Muscle of arm (tissue), 12 donors: ENCODE results near the gene R3HDM4. TPM values are rescaled to one million over a fixed set of nuclear protein-coding genes. Genes with fewer than 3 reads are reported as not detected.
"Not testable (repeated sequence)": the region's sequence is repeated elsewhere in the genome, so short reads cannot be mapped to it uniquely, and the experiment has no call there.

ENCODE experiments used
- DNase-seq: peaks from one replicate; pipeline ENCODE4 v3.0.0-alpha.2; 2013
- polyA plus RNA-seq, 12 donors: library from polyadenylated mRNA; unstranded; fragments of 120-200 nt; gene quantifications; one replicate each; pipeline ENCODE4 v1.2.1, GENCODE V29; 2013; ENCODE audit not compliant: insufficient read length in 12 of 12

The R3HDM4 gene
- polyA plus RNA-seq, 12 donors, result 21.0 to 60.9 (median 27.3) TPM; not detected in 1

DNA sequence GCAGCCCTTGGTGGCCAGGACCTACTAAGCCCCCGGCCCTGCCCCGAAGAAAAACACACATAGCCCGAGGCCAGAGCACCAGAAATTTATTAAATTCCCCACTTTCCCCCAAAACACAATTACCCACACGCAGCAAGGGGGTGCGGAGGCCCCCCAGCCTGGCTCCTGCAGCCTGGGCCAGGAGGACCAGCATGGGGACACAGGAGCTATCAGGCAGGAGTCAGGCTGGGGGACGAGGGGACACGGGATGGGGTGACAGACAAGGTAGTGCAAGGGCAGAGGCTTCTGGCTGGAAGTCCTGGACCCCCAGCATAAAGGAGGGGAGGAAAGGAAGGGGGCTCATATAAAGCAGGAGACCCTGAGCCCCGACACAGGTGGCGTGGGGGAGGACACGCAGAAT, 16.6 kb downstream of the R3HDM4 start:
- DNase-seq, result no peak

DNA sequence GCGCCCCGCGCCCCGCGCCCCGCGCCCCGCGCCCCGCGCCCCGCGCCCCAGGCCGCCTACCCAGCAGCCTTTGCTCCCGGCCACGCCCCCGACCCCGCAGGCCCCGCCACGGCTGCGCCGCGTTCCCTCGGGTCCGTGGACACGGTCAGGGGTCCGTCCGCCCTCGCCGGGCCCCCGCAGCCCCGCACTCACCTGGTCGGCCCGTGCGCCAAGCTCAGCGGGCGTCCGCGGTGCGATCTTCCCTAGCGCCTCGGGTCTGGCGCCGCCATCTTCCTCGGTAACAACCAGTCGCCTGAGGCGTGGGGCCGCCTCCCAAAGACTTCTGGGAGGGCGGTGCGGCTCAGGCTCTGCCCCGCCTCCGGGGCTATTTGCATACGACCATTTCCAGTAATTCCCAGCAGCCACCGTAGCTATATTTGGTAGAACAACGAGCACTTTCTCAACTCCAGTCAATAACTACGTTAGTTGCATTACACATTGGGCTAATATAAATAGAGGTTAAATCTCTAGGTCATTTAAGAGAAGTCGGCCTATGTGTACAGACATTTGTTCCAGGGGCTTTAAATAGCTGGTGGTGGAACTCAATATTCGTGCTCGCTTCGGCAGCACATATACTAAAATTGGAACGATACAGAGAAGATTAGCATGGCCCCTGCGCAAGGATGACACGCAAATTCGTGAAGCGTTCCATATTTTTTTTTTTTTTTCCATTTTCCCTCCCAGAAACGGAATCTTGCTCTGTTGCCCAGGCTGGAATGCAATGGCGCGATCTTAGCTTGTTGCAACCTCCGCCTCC, 19.9 kb downstream of the R3HDM4 start, which contains the start of the genes MED16 and RNU6-9:
Gene MED16, minus strand, starts transcription at position 294 of the 796 bp plus-strand sequence. CDS start 2,056 bp downstream, outside the sequence.
Gene RNU6-9, plus strand, starts transcription at position 591 of the 796 bp plus-strand sequence.
- peak; percentile 95 for DNase-seq

DNA sequence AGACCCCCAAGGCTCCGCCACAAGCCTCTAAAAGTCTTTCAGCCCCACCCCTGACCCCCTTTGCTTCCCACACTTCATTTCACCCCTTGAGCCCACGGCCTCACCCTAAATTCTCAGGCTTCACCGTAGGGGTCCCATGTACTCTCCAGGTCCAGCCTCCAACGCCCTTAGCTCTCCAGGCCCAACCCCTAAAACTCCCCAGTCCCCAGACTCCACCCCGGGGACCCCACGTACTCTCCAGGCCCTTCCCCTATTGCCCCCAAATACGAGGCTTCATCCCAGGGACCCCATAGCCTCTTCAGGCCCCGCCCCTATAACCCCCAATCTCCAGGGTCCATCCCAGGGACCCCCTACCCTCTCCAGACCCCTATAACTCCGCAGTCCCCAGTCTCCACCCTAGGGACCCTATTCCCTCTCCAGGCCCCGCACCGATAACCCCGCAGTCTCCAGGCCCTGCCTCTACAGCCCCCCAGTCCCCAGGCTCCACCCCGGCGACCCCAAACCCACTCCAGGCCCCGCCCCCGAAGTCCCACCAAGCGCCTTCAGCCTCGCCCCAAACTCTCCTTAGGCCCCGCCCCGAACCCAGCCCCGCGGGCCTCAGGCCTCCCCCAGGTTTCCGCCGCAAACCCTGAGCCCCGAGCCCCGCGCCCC, 20.7 kb downstream of the R3HDM4 start:
- DNase-seq, result no peak

DNA sequence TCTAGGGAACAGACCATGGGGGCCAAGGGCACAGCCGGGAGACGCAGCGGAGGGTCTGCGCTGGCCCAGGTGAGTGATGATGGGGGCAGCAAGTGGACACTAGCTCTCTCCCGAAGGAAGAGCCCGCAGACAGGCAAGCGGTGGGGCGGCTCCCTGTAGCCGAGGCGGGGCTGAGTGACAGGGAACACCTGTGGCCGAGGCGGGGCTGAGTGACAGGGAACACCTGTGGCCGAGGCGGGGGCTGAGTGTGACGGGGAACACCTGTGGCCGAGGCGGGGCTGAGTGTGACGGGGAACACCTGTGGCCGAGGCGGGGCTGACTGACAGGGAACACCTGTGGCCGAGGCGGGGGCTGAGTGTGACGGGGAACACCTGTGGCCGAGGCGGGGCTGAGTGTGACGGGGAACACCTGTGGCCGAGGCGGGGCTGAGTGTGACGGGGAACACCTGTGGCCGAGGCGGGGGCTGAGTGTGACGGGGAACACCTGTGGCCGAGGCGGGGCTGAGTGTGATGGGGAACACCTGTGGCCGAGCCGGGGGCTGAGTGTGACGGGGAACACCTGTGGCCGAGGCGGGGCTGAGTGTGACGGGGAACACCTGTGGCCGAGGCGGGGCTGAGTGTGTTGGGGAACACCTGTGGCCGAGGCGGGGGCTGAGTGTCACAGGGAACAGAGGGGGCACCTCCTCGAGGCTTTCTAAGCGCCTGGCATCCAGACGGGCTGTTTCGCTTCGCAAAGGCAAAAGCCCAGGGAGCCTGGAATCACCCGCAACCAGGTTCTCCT, 21.4 kb downstream of the R3HDM4 start:
- DNase-seq, result not testable (repeated sequence)

DNA sequence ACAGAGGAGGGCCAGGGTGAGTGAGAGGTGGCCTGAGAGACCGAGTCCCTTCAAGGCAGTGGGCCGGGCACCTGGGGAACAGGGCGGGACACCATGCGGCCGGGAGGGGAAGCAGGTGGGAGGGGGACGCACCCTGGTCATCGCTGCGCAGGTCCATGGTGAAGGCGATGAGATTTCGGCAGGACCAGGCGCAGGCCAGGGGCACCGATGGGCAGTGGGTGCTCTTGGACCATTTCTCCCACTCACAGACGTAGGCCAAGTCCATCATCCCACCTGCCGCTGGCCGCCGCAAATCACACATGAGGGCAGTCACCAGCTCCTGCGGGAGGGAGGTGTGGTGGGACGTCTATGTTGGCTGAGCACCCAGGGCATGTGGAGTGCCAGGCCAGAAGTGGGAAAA, 22.2 kb downstream of the R3HDM4 start:
- no peak for DNase-seq

DNA sequence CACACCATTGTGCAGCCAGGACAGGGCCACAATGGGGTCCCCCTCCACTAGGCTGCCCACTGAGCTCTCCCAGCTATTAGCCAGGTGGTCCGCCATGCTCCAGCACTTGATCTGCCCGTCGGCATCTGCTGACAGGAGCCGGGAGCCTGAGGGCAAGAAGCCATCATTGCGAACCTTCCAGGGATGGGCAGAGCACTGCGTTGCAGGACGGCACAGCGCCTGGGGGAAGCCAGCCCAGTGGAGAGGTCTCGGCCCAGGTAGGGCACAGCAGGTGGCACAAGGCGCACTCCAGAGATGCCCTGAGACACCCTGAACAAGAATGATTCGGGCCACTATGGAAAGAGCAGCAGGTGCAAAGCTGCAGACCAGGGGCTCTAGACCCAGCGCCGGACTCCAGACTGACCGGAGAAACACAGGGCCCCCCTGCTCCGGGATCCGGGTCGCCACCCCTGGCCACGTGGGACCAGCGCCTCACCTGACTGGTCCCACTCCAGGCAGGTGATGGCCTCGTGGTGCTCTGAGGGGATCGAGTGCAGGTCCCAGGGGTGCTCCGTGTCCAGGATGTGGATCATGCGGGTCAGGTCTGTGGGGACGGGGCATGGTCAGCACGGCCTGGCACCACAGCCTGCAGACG, 23.2 kb downstream of the R3HDM4 start:
- DNase-seq, result no peak

DNA sequence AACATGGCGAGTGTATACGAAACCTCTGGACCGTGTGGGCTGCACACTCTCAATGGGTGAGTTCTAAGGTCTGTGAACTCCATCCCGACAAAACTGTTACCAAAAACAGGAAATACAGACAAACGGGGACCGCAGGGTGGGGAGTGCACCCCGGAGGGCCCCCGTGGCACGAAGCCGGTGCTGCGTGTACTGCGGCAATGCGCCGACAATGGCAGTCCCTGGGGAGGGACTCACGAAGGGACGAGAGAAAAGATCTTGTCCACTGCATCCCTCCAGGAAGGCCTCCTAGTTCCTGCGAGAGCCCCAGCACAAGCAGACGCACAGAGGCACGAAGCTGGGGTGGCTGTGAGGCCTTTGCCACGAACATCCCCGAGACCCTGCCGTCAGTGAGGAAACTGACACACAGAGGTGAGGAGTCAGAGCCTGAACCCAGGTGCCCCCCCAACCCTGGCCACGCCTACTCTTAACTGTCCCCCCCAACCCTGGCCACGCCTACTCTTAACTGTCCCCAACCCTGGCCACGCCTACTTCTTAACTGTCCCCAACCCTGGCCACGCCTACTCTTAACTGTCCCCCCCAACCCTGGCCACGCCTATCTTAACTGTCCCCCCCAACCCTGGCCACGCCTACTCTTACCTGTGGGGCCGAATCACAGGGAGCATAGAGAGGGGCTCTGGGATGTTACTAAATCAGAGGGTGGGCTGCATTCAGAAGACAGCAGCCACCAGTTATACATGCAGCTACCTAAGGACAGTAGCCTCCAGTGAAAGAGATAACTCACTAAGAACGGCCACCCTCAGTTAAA, 24.2 kb downstream of the R3HDM4 start:
- no peak for DNase-seq

DNA sequence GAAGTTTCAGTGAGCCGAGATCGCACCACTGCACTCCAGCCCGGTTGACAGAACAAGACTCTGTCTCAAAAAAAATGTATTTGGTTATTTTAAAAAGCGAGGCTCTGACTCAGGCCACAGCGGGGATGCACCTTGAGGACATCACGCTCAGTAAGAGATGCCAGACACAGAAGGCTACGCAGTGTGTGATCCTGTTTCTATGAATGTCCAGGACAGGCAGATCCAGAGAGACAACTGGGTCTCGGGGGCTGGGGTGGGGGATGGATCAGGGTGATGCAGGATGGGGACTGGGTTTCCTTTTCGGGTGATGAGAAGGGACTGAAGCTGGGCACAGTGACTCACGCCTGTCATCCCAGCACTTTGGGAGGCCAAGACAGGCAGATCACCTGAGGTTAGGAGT, 25.4 kb downstream of the R3HDM4 start:
- DNase-seq, result no peak

DNA sequence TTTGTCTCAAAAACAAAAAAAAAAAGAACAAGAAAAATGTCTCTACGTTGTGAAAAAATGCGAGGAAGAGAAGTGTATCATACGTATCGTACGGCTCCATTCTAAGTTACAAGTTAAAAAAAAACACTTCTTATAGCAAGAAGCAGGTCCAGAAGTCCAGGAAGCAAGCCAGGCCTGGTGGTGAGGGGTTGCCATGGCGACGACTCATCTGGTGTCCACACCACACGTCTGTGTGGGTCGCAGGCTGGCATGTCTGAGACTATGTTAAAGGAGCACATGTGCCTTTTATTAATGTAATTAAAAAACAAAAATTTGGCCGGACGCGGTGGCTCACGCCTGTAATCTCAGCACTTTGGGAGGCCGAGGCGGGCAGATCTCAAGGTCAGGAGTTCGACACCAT, 25.9 kb downstream of the R3HDM4 start:
- no peak for DNase-seq

DNA sequence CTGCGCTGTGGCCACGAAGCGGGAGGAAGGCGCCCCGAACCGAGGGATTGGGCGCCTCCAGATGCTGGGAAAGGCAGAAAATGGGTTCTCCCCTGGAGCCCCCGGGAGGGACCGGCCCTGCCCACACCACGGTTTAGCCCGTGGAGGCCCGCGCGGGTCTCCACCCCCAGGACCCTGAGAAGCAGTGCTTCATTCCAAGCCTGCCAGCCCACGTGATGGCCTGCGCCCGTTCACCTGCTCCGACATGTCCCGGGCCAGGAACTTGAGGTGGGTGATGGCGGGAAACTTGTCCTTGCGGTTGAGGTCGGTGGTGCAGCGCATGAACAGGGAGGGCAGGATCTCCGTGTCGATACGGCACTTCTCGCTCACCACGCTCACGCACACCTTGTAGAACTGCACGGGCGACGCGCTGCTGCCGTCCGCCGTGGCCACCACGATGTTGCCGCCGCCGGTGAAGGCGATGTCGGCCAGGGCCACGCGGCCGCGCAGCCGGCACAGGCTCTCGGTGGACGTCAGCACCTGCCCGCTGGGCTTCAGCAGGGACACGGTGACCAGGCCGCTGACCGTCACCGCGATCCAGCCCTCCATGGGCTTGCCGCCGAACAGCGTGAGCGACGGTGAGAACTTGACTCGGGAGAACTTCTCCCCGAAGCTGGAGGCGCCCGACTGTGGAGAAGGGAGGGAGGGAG, 27.3 kb downstream of the R3HDM4 start:
- DNase-seq, result no peak

DNA sequence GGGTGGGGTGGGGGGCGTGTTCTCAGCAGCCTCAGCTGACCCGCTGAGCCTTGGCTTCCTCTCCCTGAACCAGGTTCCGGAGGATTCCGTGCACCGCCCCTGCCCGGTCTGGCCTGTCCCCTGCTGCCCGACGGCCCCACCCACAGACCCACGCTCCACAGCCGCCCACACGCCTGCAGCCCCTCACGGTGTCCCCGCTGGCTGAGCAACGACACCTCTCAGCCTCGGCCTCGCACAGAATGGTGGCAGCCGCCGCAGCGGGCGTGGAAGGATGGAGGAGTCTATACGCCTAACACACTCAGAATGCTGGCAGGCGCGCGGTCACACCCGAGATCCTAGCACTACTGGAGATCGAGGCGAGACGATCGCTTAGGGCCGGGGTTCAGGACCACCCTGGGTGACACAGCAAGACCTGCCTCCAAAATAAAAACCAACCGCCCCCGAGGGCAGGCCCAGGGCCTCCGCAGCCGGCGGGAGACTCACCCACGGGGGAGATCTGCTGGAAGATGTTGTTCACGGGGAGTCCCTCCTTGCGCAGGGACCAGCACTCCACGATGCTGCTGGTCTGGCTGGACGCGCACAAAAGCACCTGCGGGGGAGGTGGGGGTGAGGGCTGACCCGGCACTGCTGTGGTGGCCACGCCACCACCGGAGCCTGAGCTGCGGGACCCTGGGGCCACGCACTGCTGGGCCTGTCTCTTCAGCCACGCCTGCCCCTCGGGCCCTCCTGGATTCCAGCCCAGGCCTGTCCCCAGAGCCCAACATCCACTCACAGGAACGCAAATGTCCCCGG, 28.4 kb downstream of the R3HDM4 start:
- DNase-seq, result no peak

DNA sequence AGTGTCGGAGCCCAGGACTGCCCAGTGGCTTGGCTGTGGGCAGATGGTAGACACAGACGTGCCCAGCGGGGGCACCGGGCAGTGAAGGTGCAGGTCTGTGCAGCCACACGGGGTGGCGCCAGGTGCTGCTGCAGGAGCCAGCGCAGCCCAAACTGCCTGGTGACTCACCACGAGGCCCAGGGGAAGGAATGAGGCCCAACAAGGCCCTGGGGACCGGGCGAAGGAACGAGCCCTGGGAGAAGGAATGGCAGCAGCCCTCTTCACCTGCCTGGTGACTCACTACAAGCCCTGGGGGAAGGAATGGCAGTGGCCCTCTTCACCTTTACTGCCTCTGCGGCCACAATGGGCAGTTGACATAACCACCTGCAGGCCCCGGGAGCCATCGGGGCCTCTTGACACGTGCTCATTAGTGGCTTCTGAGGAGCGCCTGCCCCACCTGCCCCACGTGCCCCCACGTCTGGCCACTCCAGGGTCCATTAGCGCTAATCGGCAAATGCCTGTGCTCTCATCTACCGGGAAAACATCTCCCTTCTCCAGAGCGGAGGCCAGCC, 29.3 kb downstream of the R3HDM4 start:
- DNase-seq, result no peak

DNA sequence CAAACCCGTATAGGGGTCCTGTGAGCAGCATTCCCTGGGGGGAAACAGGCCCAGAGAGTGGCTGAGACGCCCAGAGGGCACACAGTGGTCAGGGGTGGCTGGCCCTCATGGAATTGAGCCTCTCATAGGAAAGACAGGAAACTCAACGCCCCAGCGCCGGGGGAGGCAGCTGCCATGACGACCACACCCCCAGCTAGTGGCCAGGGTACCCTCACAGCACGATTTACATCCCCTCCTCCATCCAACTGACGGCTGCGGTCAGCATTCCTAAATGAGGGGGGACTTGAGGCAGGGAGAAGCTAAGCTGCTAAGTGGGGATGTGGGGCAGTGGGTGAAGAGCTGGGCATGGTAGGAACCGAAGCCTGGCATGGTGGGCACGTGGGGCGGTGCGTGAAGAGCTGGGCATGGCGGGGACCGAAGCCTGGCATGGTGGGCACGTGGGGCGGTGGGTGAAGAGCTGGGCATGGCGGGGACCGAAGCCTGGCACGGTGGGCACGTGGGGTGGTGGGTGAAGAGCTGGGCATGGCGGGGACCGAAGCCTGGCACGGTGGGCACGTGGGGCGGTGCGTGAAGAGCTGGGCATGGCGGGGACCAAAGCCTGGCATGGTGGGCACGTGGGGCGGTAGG, 30.0 kb downstream of the R3HDM4 start:
- no peak for DNase-seq

DNA sequence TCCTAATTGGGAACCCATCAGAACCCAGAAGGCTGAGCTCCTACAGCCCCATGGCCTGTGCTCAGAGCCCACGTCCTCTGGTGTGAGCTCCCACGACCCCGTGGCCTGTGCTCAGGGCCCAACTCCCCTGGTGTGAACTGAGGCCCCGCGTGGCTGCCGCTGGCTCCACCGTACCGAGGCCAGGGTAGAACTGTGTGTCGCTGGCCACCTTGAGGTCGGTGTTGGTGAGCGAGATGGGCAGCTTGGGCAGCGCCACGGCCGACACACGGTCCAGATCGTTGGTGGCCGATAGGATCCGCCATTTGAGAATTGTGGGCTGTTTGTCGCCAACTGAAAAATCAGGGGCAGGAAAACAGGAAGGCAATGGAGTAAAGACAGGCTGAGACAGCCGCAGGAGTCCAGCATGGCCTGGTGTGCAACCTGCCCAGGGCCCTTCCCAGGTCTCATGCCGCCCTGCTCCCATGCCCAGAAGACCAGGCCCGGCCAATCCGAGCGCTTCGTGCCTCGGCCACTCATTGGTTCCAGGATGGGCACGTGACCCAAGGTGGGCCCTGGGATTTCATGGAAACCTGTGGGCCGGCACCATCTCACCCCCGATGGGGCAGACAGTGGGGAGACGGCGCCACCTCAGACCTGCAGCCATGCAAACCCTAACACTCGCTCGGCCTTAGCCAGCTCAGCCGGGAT, 31.5 kb downstream of the R3HDM4 start:
- no peak for DNase-seq

DNA sequence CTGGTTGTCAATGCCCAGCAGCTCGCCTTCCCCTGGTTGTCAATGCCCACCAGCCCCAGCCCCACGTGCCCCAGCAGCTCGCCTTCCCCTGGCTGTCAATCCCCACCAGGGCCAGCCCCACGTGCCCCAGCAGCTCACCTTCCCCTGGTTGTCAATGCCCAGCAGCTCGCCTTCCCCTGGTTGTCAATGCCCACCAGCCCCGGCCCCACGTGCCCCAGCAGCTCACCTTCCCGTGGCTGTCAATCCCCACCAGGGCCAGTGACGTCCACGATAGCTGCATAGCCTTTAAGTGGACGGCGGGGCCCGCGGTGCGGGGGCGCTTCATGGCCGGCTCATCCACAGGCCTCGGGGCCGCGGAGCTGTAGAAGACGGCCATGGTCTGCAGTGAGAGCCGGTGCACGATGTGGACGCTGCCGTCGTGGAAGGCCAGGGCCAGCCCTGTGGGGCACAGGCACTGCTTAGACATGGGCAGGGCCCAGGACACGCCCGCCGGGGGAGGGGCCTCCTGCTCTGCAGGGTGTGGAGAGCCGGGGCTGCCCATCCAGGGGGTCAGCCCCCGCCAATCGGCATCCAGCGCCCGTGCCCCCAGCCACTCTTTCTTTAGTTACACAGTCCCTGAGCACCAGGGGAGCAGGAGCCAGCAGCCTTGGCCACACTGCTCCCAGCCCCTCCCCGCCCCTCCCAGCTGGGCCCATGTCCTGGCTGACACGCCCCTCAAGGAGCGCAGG, 33.1 kb downstream of the R3HDM4 start:
- DNase-seq, result no peak

DNA sequence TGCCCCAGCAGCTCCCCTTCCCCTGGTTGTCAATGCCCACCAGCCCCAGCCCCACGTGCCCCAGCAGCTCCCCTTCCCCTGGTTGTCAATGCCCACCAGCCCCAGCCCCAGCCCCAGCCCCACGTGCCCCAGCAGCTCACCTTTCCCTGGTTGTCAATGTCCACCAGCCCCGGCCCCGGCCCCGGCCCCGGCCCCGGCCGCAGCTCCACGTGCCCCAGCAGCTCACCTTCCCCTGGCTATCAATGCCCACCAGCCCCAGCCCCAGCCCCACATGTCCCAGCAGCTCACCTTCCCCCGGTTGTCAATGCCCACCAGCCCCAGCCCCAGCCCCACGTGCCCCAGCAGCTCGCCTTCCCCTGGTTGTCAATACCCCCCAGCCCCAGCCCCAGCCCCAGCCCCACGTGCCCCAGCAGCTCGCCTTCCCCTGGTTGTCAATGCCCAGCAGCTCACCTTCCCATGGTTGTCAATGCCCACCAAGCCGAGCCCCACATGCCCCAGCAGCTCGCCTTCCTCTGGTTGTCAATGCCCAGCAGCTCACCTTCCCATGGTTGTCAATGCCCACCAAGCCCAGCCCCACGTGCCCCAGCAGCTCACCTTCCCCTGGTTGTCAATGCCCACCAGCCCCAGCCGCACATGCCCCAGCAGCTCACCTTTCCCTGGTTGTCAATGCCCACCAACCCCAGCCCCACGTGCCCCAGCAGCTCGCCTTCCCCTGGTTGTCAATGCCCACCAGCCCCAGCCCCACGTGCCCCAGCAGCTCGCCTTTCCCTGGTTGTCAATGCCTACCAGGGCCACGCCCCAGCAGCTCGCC, 34.1 kb downstream of the R3HDM4 start:
- DNase-seq, result not testable (repeated sequence)
